HepG2 (cell line): ENCODE data around the gene STIMATE.

ENCODE experiments used
- JUN ChIP-seq: sonication (generic); formaldehyde crosslinking; IDR thresholded peaks from 2 replicates; pipeline ENCODE4 v1.4.0; 2020; ENCODE audit warnings: mild to moderate bottlenecking, missing genetic modification reagents
- PHB2 ChIP-seq: fragments of 450-650 bp; IDR thresholded peaks from 2 replicates; pipeline ENCODE4 v1.6.1; 2018; ENCODE audit not compliant: partially characterized antibody
- ZNF772 ChIP-seq: sonication (generic); formaldehyde crosslinking; IDR thresholded peaks from 2 replicates; pipeline ENCODE4 v1.5.0; 2020; ENCODE audit warnings: mild to moderate bottlenecking, missing genetic modification reagents
- TF ChIP-seq, protein P1 (sequence below): sonication (generic); formaldehyde crosslinking; IDR thresholded peaks from 2 replicates; pipeline ENCODE4 v1.5.0; 2020; ENCODE audit warnings: mild to moderate bottlenecking, missing genetic modification reagents, moderate library complexity

DNA sequence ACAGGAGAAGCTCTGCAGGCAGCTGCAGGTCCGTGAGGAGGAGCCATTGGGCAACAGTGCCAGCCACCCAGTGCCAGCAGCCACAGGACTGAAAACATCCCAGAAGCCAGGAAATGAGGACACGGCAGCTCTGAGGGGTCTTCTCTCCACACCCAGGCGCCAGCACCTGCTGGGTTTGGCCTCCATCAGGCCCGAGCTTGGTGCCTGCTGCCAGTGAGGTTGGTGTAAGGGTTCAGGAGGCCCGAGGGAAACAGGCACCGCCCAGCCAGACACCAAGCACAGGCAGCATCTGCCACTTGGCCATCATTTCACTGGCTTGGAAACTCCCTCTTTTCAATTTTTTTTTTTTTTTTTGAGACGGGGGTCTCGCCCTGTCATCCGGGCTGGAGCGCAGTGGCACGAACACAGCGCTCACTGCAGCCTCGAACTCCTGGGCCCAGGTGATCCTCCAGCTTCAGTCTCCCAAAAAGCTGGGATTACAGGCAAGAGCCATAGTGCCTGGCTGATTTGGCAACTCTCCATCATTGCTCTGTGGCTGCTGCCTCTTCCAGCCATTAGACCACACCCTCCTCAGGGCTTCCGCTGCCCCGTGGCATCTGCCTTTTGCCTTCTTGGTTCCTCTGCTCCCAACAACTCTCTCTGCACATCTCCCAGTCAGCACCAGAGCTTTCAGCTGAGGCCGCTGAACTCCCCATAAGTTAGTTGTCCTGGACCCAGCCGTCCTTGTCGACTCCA lies 104.2 kb downstream of the STIMATE start:
- TF ChIP-seq ZNF772 (CRISPR knock-in tag) (no peak), PHB2 (no peak), JUN (CRISPR knock-in tag) (no peak)
- TF ChIP-seq, protein P1, sequence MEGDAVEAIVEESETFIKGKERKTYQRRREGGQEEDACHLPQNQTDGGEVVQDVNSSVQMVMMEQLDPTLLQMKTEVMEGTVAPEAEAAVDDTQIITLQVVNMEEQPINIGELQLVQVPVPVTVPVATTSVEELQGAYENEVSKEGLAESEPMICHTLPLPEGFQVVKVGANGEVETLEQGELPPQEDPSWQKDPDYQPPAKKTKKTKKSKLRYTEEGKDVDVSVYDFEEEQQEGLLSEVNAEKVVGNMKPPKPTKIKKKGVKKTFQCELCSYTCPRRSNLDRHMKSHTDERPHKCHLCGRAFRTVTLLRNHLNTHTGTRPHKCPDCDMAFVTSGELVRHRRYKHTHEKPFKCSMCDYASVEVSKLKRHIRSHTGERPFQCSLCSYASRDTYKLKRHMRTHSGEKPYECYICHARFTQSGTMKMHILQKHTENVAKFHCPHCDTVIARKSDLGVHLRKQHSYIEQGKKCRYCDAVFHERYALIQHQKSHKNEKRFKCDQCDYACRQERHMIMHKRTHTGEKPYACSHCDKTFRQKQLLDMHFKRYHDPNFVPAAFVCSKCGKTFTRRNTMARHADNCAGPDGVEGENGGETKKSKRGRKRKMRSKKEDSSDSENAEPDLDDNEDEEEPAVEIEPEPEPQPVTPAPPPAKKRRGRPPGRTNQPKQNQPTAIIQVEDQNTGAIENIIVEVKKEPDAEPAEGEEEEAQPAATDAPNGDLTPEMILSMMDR (CRISPR knock-in tag): no peak
